HL-60 (cell line): ENCODE data around the gene TNFAIP8.

ENCODE experiments used
- DNase-seq, 2 experiments: peaks; one replicate each; pipeline ENCODE4 v3.0.0-alpha.2; 2010 to 2020; ENCODE audit warnings: low read depth in 1 of 2, low spot score in 1 of 2
- H3K27ac ChIP-seq: fragments of 250-450 bp; sonication (Bioruptor Pico); replicated peaks from 2 replicates; pipeline ENCODE4 v1.5.1; 2020; ENCODE audit warnings: mild to moderate bottlenecking, moderate library complexity
- H3K27me3 ChIP-seq: fragments of 250-450 bp; sonication (Bioruptor Pico); 2 replicates; pipeline ENCODE4 v1.5.1; 2021; ENCODE audit warnings: mild to moderate bottlenecking, moderate library complexity; ENCODE audit not compliant: insufficient read depth, poor library complexity, severe bottlenecking
- H3K4me3 ChIP-seq: replicated peaks from 2 replicates; pipeline ENCODE4 v1.5.1; 2011; ENCODE audit warnings: mild to moderate bottlenecking, control low read depth, low read length; ENCODE audit not compliant: insufficient read depth
- CTCF ChIP-seq: IDR thresholded peaks from one replicate; pipeline ENCODE4 v1.5.1; 2011; ENCODE audit warnings: low read length, control low read depth, inconsistent platforms; ENCODE audit not compliant: insufficient read depth
- GABPA ChIP-seq: IDR thresholded peaks from 2 replicates; pipeline ENCODE4 v1.6.1; 2012; ENCODE audit warnings: low read depth
- POLR2AphosphoS5 ChIP-seq: IDR thresholded peaks from 2 replicates; pipeline ENCODE4 v1.6.1; 2012; ENCODE audit warnings: low read depth
- REST ChIP-seq: IDR thresholded peaks from 2 replicates; pipeline ENCODE4 v1.6.1; 2012; ENCODE audit warnings: low read depth; ENCODE audit not compliant: insufficient replicate concordance
- SPI1 ChIP-seq: IDR thresholded peaks from 2 replicates; pipeline ENCODE4 v1.6.1; 2012; ENCODE audit warnings: low read depth, mild to moderate bottlenecking, borderline replicate concordance

The TNFAIP8 gene

GRCh38 chr5:119402555-119402954, 46.7 kb downstream of the TNFAIP8 start:
- H3K27ac ChIP-seq, result no peak overlapping the region
- TF ChIP-seq GABPA (no peak), REST (no peak), CTCF (no peak), SPI1 (no peak), POLR2AphosphoS5 (no peak)
- H3K4me3 ChIP-seq, result no peak overlapping the region
- no peak for DNase-seq
- no peaks in the 10 kb centered on the region for H3K27me3 ChIP-seq

GRCh38 chr5:119404033-119404432, 48.2 kb downstream of the TNFAIP8 start:
- no peak for DNase-seq
- TF ChIP-seq CTCF (no peak), GABPA (no peak), POLR2AphosphoS5 (no peak), REST (no peak)
- H3K27ac ChIP-seq, result no peak overlapping the region
- H3K27me3 ChIP-seq, result no peaks in the 10 kb centered on the region
- H3K4me3 ChIP-seq, result no peak overlapping the region

GRCh38 chr5:119405419-119405818, 49.6 kb downstream of the TNFAIP8 start:
- TF ChIP-seq SPI1, result no peak
- no peak for TF ChIP-seq GABPA
- no peak for TF ChIP-seq REST
- no peak for TF ChIP-seq POLR2AphosphoS5
- no peak for TF ChIP-seq CTCF
- no peak overlapping the region for H3K27ac ChIP-seq
- DNase-seq, result no peak
- H3K27me3 ChIP-seq, result no peaks in the 10 kb centered on the region
- H3K4me3 ChIP-seq, result no peak overlapping the region
